SH-SY5Y (cell line): ENCODE measurements around the gene IL12A.

Experiments
- GATA2 ChIP-seq: IDR thresholded peaks from 2 replicates; pipeline ENCODE4 v1.6.1; 2011; ENCODE audit warnings: mild to moderate bottlenecking, low read depth, low read length
- GATA3 ChIP-seq: IDR thresholded peaks from 2 replicates; pipeline ENCODE4 v1.6.1; 2011; ENCODE audit warnings: low read depth, mild to moderate bottlenecking, low read length, moderate library complexity

- TF ChIP-seq GATA2 (no peak), GATA3 (no peak)
Observed at GRCh38 chr3:160044121-160044520, 55.5 kb downstream of the IL12A start.
